Measurements from ENCODE around the gene HOXB3.

GRCh38 chr17:48559122-48559839 is 30.8 kb downstream of the HOXB3 start:
- TF ChIP-seq CTCF (IDR thresholded peaks at IDR 0.05) (no peak), EP300 (IDR thresholded peaks at IDR 0.05) (no peak), POLR2A (IDR thresholded peaks at IDR 0.05) (no peak)
